Kidney glomerular epithelial cell (primary cell): ENCODE results near the gene UGT3A1.
A peak's percentile ranks its signal among the peaks of the same experiment; 100 is the strongest.
"Not testable (repeated sequence)": the region's sequence is repeated elsewhere in the genome, so short reads cannot be mapped to it uniquely, and the experiment has no call there.

Experiments
- DNase-seq: peaks from one replicate; lab custom pipeline; 2025; lab: John Stamatoyannopoulos, UW

Gene UGT3A1

GRCh38 chr5:35987776-35988175, 3.4 kb downstream of the UGT3A1 start:
- DNase-seq: no peak

GRCh38 chr5:35979715-35980114, 11.5 kb downstream of the UGT3A1 start:
- DNase-seq: no peak

GRCh38 chr5:35976859-35977258, 14.3 kb downstream of the UGT3A1 start:
- DNase-seq: not testable (repeated sequence)

GRCh38 chr5:35974570-35974969, 16.6 kb downstream of the UGT3A1 start:
- no peak for DNase-seq

- no peak for DNase-seq
Measured at GRCh38 chr5:35971878-35972210, 19.3 kb downstream of the UGT3A1 start.

- no peak for DNase-seq
Measured at GRCh38 chr5:35971186-35971877, 19.9 kb downstream of the UGT3A1 start.

- DNase-seq: no peak
Measured at GRCh38 chr5:35963381-35963843, 27.8 kb downstream of the UGT3A1 start.

- no peak for DNase-seq
Measured at GRCh38 chr5:35960328-35960727, 30.9 kb downstream of the UGT3A1 start.

- no peak for DNase-seq
Measured at GRCh38 chr5:35956429-35956828, 34.8 kb downstream of the UGT3A1 start.

GRCh38 chr5:35954175-35954574, 37.0 kb downstream of the UGT3A1 start:
- DNase-seq: no peak

GRCh38 chr5:35947085-35947484, 44.1 kb downstream of the UGT3A1 start:
- DNase-seq: no peak

- no peak for DNase-seq
Measured at GRCh38 chr5:35939639-35940038, 51.6 kb downstream of the UGT3A1 start.

- DNase-seq: peak; percentile 43
Measured at GRCh38 chr5:35938568-35939227, 52.5 kb downstream of the UGT3A1 start, which contains the start of gene CAPSL. Gene CAPSL, minus strand, starts transcription at chr5:35938622. Its CDS starts 17,502 bp downstream, at chr5:35921120.

GRCh38 chr5:35926389-35927051, 64.7 kb downstream of the UGT3A1 start:
- peak; percentile 31 for DNase-seq

GRCh38 chr5:35924950-35925722, 66.1 kb downstream of the UGT3A1 start:
- peak; percentile 14 for DNase-seq

- DNase-seq: peak; percentile 14
Measured at GRCh38 chr5:35924122-35924949, 66.9 kb downstream of the UGT3A1 start.

- no peak for DNase-seq
Measured at GRCh38 chr5:35922468-35922867, 68.7 kb downstream of the UGT3A1 start.

- DNase-seq: no peak
Measured at GRCh38 chr5:35921930-35922329, 69.3 kb downstream of the UGT3A1 start.

- DNase-seq: no peak
Measured at GRCh38 chr5:35920890-35921289, 70.3 kb downstream of the UGT3A1 start.

GRCh38 chr5:35919191-35919590, 72.0 kb downstream of the UGT3A1 start:
- peak; percentile 6 for DNase-seq

- no peak for DNase-seq
Measured at GRCh38 chr5:35908814-35909213, 82.4 kb downstream of the UGT3A1 start.
